WTC11 (cell line): ENCODE results near the gene PCDH9.

Experiments used
- ELF4 ChIP-seq: sonication (generic); formaldehyde crosslinking; IDR thresholded peaks from 2 replicates; pipeline ENCODE4 v1.8.1; 2022; ENCODE audit warnings: low read depth, mild to moderate bottlenecking, moderate library complexity, missing genetic modification reagents
- ESRRA ChIP-seq: sonication (generic); formaldehyde crosslinking; IDR thresholded peaks from 2 replicates; pipeline ENCODE4 v1.8.1; 2022; ENCODE audit warnings: mild to moderate bottlenecking, missing genetic modification reagents, borderline replicate concordance
- FOXK1 ChIP-seq: sonication (generic); formaldehyde crosslinking; IDR thresholded peaks from 2 replicates; pipeline ENCODE4 v1.8.0; 2022; ENCODE audit warnings: mild to moderate bottlenecking, moderate library complexity, missing genetic modification reagents
- MXD4 ChIP-seq: fragments of 250-450 bp; sonication (Bioruptor Pico); IDR thresholded peaks from 2 replicates; pipeline ENCODE4 v1.8.0; 2021; ENCODE audit warnings: mild to moderate bottlenecking, moderate library complexity, borderline replicate concordance
- SOX15 ChIP-seq: fragments of 250-450 bp; sonication (Bioruptor Pico); IDR thresholded peaks from 2 replicates; pipeline ENCODE4 v1.9.0; 2021; ENCODE audit warnings: mild to moderate bottlenecking
- ZNF121 ChIP-seq: sonication (generic); formaldehyde crosslinking; IDR thresholded peaks from 2 replicates; pipeline ENCODE4 v1.8.0; 2023; ENCODE audit warnings: missing genetic modification reagents
- ZNF232 ChIP-seq: sonication (generic); formaldehyde crosslinking; IDR thresholded peaks from 2 replicates; pipeline ENCODE4 v1.8.0; 2022; ENCODE audit warnings: mild to moderate bottlenecking, missing genetic modification reagents
- TF ChIP-seq, protein P1 (sequence below): fragments of 200-600 bp; IDR thresholded peaks from 2 replicates; pipeline ENCODE4 v1.8.0; 2022; ENCODE audit warnings: antibody characterized with exemption
- TF ChIP-seq, protein P2 (sequence below): sonication (generic); formaldehyde crosslinking; IDR thresholded peaks from 2 replicates; pipeline ENCODE4 v1.8.1; 2023; ENCODE audit warnings: mild to moderate bottlenecking, moderate library complexity, missing genetic modification reagents
- TF ChIP-seq, protein P3 (sequence below): sonication (generic); formaldehyde crosslinking; IDR thresholded peaks from 2 replicates; pipeline ENCODE4 v1.8.0; 2022; ENCODE audit warnings: mild to moderate bottlenecking, missing genetic modification reagents
- TF ChIP-seq, protein P4 (sequence below): sonication (generic); formaldehyde crosslinking; IDR thresholded peaks from 2 replicates; pipeline ENCODE4 v1.8.0; 2023; ENCODE audit warnings: missing genetic modification reagents, mild to moderate bottlenecking, borderline replicate concordance
- TF ChIP-seq, protein P5 (sequence below): sonication (generic); formaldehyde crosslinking; IDR thresholded peaks from 2 replicates; pipeline ENCODE4 v1.8.1; 2023; ENCODE audit warnings: mild to moderate bottlenecking, missing genetic modification reagents, moderate library complexity
- TF ChIP-seq, protein P6 (sequence below): sonication (generic); formaldehyde crosslinking; conservative IDR thresholded peaks from 2 replicates; pipeline ENCODE4 v1.8.1; 2022; ENCODE audit warnings: mild to moderate bottlenecking, missing genetic modification reagents

DNA sequence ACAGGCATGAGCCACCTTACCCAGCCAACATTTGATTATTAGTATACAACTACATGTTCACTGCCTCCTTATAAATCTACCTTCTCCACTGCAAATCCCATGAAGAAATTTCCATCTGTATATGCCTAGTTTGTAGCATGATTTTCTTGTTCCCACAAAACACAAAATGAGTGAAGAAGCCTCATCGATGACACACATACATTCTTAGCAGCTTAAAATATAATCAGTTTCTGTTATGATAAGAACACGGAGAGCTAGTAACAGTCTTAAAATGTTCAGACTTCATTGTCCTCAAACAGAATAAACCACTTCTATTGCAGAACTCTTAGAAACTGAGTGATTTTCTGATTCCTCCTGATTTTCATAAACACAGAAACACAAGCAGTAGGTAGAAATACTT is 740.5 kb downstream of the PCDH9 start:
- TF ChIP-seq, protein P1, sequence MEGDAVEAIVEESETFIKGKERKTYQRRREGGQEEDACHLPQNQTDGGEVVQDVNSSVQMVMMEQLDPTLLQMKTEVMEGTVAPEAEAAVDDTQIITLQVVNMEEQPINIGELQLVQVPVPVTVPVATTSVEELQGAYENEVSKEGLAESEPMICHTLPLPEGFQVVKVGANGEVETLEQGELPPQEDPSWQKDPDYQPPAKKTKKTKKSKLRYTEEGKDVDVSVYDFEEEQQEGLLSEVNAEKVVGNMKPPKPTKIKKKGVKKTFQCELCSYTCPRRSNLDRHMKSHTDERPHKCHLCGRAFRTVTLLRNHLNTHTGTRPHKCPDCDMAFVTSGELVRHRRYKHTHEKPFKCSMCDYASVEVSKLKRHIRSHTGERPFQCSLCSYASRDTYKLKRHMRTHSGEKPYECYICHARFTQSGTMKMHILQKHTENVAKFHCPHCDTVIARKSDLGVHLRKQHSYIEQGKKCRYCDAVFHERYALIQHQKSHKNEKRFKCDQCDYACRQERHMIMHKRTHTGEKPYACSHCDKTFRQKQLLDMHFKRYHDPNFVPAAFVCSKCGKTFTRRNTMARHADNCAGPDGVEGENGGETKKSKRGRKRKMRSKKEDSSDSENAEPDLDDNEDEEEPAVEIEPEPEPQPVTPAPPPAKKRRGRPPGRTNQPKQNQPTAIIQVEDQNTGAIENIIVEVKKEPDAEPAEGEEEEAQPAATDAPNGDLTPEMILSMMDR, result no peak
- TF ChIP-seq ESRRA (no peak), ELF4 (CRISPR knock-in tag) (no peak), FOXK1 (CRISPR knock-in tag) (no peak), SOX15 (no peak), ZNF121 (CRISPR knock-in tag) (no peak), ZNF232 (CRISPR knock-in tag) (no peak), MXD4 (CRISPR knock-in tag) (no peak)
- TF ChIP-seq, protein P2, sequence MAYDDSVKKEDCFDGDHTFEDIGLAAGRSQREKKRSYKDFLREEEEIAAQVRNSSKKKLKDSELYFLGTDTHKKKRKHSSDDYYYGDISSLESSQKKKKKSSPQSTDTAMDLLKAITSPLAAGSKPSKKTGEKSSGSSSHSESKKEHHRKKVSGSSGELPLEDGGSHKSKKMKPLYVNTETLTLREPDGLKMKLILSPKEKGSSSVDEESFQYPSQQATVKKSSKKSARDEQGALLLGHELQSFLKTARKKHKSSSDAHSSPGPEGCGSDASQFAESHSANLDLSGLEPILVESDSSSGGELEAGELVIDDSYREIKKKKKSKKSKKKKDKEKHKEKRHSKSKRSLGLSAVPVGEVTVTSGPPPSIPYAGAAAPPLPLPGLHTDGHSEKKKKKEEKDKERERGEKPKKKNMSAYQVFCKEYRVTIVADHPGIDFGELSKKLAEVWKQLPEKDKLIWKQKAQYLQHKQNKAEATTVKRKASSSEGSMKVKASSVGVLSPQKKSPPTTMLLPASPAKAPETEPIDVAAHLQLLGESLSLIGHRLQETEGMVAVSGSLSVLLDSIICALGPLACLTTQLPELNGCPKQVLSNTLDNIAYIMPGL (CRISPR knock-in tag), result no peak
- TF ChIP-seq, protein P3, sequence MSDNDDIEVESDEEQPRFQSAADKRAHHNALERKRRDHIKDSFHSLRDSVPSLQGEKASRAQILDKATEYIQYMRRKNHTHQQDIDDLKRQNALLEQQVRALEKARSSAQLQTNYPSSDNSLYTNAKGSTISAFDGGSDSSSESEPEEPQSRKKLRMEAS (CRISPR knock-in tag), result no peak
- TF ChIP-seq, protein P4, sequence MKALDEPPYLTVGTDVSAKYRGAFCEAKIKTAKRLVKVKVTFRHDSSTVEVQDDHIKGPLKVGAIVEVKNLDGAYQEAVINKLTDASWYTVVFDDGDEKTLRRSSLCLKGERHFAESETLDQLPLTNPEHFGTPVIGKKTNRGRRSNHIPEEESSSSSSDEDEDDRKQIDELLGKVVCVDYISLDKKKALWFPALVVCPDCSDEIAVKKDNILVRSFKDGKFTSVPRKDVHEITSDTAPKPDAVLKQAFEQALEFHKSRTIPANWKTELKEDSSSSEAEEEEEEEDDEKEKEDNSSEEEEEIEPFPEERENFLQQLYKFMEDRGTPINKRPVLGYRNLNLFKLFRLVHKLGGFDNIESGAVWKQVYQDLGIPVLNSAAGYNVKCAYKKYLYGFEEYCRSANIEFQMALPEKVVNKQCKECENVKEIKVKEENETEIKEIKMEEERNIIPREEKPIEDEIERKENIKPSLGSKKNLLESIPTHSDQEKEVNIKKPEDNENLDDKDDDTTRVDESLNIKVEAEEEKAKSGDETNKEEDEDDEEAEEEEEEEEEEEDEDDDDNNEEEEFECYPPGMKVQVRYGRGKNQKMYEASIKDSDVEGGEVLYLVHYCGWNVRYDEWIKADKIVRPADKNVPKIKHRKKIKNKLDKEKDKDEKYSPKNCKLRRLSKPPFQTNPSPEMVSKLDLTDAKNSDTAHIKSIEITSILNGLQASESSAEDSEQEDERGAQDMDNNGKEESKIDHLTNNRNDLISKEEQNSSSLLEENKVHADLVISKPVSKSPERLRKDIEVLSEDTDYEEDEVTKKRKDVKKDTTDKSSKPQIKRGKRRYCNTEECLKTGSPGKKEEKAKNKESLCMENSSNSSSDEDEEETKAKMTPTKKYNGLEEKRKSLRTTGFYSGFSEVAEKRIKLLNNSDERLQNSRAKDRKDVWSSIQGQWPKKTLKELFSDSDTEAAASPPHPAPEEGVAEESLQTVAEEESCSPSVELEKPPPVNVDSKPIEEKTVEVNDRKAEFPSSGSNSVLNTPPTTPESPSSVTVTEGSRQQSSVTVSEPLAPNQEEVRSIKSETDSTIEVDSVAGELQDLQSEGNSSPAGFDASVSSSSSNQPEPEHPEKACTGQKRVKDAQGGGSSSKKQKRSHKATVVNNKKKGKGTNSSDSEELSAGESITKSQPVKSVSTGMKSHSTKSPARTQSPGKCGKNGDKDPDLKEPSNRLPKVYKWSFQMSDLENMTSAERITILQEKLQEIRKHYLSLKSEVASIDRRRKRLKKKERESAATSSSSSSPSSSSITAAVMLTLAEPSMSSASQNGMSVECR (CRISPR knock-in tag), result no peak
- TF ChIP-seq, protein P5, sequence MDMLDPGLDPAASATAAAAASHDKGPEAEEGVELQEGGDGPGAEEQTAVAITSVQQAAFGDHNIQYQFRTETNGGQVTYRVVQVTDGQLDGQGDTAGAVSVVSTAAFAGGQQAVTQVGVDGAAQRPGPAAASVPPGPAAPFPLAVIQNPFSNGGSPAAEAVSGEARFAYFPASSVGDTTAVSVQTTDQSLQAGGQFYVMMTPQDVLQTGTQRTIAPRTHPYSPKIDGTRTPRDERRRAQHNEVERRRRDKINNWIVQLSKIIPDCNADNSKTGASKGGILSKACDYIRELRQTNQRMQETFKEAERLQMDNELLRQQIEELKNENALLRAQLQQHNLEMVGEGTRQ (CRISPR knock-in tag), result no peak
- TF ChIP-seq, protein P6, sequence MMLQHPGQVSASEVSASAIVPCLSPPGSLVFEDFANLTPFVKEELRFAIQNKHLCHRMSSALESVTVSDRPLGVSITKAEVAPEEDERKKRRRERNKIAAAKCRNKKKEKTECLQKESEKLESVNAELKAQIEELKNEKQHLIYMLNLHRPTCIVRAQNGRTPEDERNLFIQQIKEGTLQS, result no peak
